Fibroblast of villous mesenchyme (primary cell): ENCODE data around the gene SIK3. TPM values are rescaled to one million over a fixed set of nuclear protein-coding genes. Genes with fewer than 3 reads are reported as not detected.

ENCODE experiments used
- DNase-seq: peaks from one replicate; pipeline ENCODE4 v3.0.0-alpha.2; 2010; ENCODE audit warnings: low read depth
- H3K4me3 ChIP-seq: 2 replicates; pipeline ENCODE4 v1.5.1; 2011; ENCODE audit warnings: low read depth, mild to moderate bottlenecking, low read length
- CTCF ChIP-seq: IDR thresholded peaks from 2 replicates; pipeline ENCODE4 v1.5.1; 2012; ENCODE audit warnings: low read depth, mild to moderate bottlenecking, low read length; ENCODE audit not compliant: insufficient read depth
- total RNA-seq: library from RNA; depleted of rRNA; stranded (reverse); fragments of >200 nt; gene quantifications from 2 replicates; pipeline ENCODE4 v1.2.3, GENCODE V29; 2012

The SIK3 gene
- total RNA-seq, 1 donor: 14.2 TPM

GRCh38 chr11:117092951-117093590, 5.2 kb downstream of the SIK3 start:
- no peak overlapping the region for H3K4me3 ChIP-seq
- TF ChIP-seq CTCF: no peak
- no peak for DNase-seq

GRCh38 chr11:117091753-117092477, 6.3 kb downstream of the SIK3 start:
- DNase-seq: no peak
- no peak for TF ChIP-seq CTCF
- no peak overlapping the region for H3K4me3 ChIP-seq

- no peak for DNase-seq
- no peak overlapping the region for H3K4me3 ChIP-seq
- TF ChIP-seq CTCF: no peak
These were observed 8.0 kb downstream of the SIK3 start for GRCh38 chr11:117090111-117090706.

- DNase-seq: no peak
- H3K4me3 ChIP-seq: no peak overlapping the region
- no peak for TF ChIP-seq CTCF
These were observed 8.5 kb downstream of the SIK3 start for GRCh38 chr11:117089685-117090084.

- DNase-seq: no peak
- TF ChIP-seq CTCF: no peak
- no peak overlapping the region for H3K4me3 ChIP-seq
These were observed 10.8 kb downstream of the SIK3 start for GRCh38 chr11:117087446-117087845.

- TF ChIP-seq CTCF: no peak
- no peak for DNase-seq
These were observed 13.2 kb downstream of the SIK3 start for GRCh38 chr11:117084992-117085391.

More at GRCh38 chr11:117084992-117085391, 13.2 kb downstream of the SIK3 start:
- no peak overlapping the region for H3K4me3 ChIP-seq
